GM18511 (cell line): ENCODE measurements around the gene CTCF.

Experiments used
- ATAC-seq: cut with Tn5 transposase; IDR thresholded peaks from one replicate; pipeline ENCODE4 v1.9.1; 2021; ENCODE audit warnings: mild to moderate bottlenecking, moderate library complexity; ENCODE audit not compliant: unreplicated experiment

CTCF gene

GRCh38 chr16:67663151-67663876 lies 101.0 kb downstream of the CTCF start:
- ATAC-seq: no peak

GRCh38 chr16:67663877-67664222 lies 101.5 kb downstream of the CTCF start:
- no peak for ATAC-seq

- ATAC-seq: no peak
These were observed 101.9 kb downstream of the CTCF start for GRCh38 chr16:67664258-67664657.

GRCh38 chr16:67664871-67665270 lies 102.5 kb downstream of the CTCF start:
- ATAC-seq: no peak

GRCh38 chr16:67665598-67665997 lies 103.3 kb downstream of the CTCF start:
- no peak for ATAC-seq

- ATAC-seq: no peak
These were observed 103.8 kb downstream of the CTCF start for GRCh38 chr16:67666032-67666551.

- ATAC-seq: peak; percentile 60
These were observed 104.5 kb downstream of the CTCF start, which contains the start of the genes C16orf86 and ENKD1 for GRCh38 chr16:67666559-67667452. Gene C16orf86, plus strand, starts transcription at chr16:67666814. Its CDS starts 157 bp downstream, at chr16:67666971. Gene ENKD1, minus strand, starts transcription at chr16:67666750. Its CDS starts 308 bp downstream, at chr16:67666442.

GRCh38 chr16:67667453-67667816 lies 105.1 kb downstream of the CTCF start:
- no peak for ATAC-seq

GRCh38 chr16:67667817-67668494 lies 105.6 kb downstream of the CTCF start:
- peak; percentile 82 for ATAC-seq

- ATAC-seq: no peak
These were observed 106.3 kb downstream of the CTCF start for GRCh38 chr16:67668495-67669157.

GRCh38 chr16:67669499-67670101 lies 107.3 kb downstream of the CTCF start:
- ATAC-seq: no peak

GRCh38 chr16:67672306-67672705 lies 110.0 kb downstream of the CTCF start:
- no peak for ATAC-seq

- no peak for ATAC-seq
These were observed 110.7 kb downstream of the CTCF start for GRCh38 chr16:67672739-67673662.

- no peak for ATAC-seq
These were observed 111.6 kb downstream of the CTCF start for GRCh38 chr16:67673712-67674580.

- ATAC-seq: no peak
These were observed 112.7 kb downstream of the CTCF start for GRCh38 chr16:67674851-67675578.

- ATAC-seq: no peak
These were observed 113.2 kb downstream of the CTCF start for GRCh38 chr16:67675579-67675935.

GRCh38 chr16:67675999-67676398 lies 113.7 kb downstream of the CTCF start:
- ATAC-seq: no peak

GRCh38 chr16:67676516-67676915 lies 114.2 kb downstream of the CTCF start:
- no peak for ATAC-seq
